ENCODE data around the gene TSHR. TPM values are rescaled to one million over a fixed set of nuclear protein-coding genes. Genes with fewer than 3 reads are reported as not detected.

The TSHR gene
- total RNA-seq, 1 donor from 2014 or later, result not detected

GRCh38 chr14:81176241-81176640, 220.8 kb downstream of the TSHR start:
- no peak for DNase-seq (ENCODE audit: low spot score)

DNA sequence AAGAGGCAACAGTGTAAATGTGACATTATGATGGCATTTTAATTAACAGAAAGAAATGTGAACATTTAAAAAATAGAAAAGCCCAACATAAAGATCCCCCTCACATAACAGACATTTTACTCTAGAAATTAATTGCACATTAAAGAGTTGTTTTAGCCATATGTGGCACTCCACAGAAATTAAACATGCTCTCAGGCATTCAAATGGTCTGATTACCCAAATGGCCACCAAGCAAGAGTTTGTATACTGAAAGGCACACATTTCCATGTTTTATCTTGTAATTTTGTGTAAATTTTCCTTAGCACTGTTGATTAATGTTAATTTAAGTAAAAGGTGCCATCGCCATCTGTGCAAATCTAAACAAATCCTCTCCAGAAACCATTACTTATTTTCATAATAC, 221.8 kb downstream of the TSHR start:
- no peak for DNase-seq (ENCODE audit: low spot score)

- no peak for DNase-seq (ENCODE audit: low spot score)
These were observed 222.6 kb downstream of the TSHR start for GRCh38 chr14:81178063-81178462.

DNA sequence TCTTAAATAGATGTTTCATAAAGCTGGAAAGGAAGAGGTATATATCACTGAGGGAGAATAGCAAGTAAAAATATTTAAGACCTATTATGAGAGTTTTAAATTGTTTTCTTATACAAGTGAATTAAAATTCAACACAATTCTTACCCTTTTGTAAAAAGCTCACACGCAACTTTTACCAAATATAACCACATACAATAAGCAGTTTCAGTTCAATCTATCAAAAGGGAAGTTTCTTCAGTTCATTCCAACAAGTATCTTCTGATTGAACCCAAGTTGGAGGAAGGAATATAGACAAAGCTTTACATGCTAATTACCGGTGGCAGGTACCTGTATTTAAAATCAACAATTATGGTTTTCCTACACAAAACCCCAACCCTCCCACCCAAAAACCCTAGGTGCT, 224.2 kb downstream of the TSHR start:
- no peak for DNase-seq (ENCODE audit: low spot score)

DNA sequence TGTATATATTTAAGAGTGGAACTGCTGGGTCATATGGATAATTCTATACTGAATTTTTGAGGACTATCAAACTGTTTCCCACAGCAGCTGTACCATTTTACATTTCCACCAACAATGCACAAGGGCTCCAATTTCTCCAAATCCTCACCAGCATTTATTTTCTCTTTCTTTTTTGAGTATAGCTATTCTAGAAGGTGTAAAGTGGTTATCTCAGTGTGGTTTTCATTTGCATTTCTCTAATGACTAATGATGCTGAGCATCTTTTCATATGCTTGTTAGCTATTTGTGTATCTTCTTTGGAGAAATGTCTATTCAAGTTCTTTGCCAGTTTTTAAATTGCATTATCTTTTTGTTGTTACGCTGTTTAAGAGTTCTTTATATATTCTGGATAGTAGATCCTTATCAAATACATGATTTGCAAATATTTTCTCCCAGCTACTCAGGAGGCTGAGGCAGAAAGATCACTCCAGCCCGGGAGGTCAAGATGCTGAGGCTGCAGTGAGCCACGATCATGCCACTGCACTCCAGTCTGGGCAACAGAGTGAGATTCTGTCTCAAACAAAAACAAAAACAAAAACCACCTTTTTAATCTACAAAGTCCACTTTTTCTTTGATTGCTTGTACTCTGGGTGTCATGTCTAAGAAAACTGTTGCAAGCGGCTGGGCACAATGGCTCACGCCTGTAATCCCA, 232.6 kb downstream of the TSHR start:
- no peak for DNase-seq (ENCODE audit: low spot score)

GRCh38 chr14:81192594-81192993, 237.2 kb downstream of the TSHR start:
- DNase-seq (ENCODE audit: low spot score), result no peak

- no peak for DNase-seq (ENCODE audit: low spot score)
These were observed 238.7 kb downstream of the TSHR start for GRCh38 chr14:81193924-81194633.

Other genes with a start within 250 kb of the TSHR start
- gene CEP128, start 13.9 kb upstream of the TSHR start, total RNA-seq, result 4.9 TPM